ENCODE data around the gene CNKSR1. TPM values are rescaled to one million over a fixed set of nuclear protein-coding genes. Genes with fewer than 3 reads are reported as not detected.

The CNKSR1 gene
- total and polyA plus RNA-seq, 9 donors = 0.73 to 16.8 (median 5.8) TPM

DNA sequence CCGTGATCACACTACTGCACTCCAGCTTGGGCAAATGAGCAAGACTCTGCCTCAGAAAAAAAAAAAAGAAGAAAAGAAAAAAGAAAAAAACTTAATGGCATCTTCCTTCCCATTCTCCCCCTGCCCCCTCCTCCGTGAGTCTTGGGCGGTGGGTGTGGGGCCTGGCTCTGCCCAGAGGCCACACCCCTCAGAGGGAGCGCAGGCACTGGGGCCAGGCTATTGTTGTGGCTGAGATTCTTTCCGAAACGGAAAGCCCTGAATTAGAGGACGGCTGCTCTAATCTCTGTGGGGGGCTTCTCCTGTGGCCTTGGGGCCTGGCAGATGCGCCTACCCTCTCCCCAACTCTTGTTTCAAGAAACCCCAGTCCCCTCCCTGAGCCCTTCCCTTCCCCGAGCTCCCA is 22.5 kb upstream of the CNKSR1 start:
- no peak for TF ChIP-seq POLR2A (IDR thresholded peaks at IDR 0.05)
- TF ChIP-seq EP300 (IDR thresholded peaks at IDR 0.05) = no peak
- TF ChIP-seq, protein P1, sequence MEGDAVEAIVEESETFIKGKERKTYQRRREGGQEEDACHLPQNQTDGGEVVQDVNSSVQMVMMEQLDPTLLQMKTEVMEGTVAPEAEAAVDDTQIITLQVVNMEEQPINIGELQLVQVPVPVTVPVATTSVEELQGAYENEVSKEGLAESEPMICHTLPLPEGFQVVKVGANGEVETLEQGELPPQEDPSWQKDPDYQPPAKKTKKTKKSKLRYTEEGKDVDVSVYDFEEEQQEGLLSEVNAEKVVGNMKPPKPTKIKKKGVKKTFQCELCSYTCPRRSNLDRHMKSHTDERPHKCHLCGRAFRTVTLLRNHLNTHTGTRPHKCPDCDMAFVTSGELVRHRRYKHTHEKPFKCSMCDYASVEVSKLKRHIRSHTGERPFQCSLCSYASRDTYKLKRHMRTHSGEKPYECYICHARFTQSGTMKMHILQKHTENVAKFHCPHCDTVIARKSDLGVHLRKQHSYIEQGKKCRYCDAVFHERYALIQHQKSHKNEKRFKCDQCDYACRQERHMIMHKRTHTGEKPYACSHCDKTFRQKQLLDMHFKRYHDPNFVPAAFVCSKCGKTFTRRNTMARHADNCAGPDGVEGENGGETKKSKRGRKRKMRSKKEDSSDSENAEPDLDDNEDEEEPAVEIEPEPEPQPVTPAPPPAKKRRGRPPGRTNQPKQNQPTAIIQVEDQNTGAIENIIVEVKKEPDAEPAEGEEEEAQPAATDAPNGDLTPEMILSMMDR (IDR thresholded peaks at IDR 0.05) = no peak
- H3K9me3 ChIP-seq = no peaks in the 10 kb centered on the region
- H3K4me3 ChIP-seq = no peak overlapping the region
- no peaks in the 10 kb centered on the region for H3K4me1 ChIP-seq (ENCODE audit: insufficient read depth)
- no peaks in the 10 kb centered on the region for H3K36me3 ChIP-seq
- WGBS, 3 donors = 24 to 36% (median 33%) methylated on average over 9 of the region's 9 CpGs
- DNase-seq = no peak
- intact Hi-C loops (cut with DNase I) = loop anchor here in 2 of 4 donors (5.0 to 10.0 kb wide), 2 partner anchors 52 to 120 kb away; no protein-coding TSS in a partner anchor
- H3K27ac ChIP-seq = no peak overlapping the region
- H3K27me3 ChIP-seq = no peaks in the 10 kb centered on the region

DNA sequence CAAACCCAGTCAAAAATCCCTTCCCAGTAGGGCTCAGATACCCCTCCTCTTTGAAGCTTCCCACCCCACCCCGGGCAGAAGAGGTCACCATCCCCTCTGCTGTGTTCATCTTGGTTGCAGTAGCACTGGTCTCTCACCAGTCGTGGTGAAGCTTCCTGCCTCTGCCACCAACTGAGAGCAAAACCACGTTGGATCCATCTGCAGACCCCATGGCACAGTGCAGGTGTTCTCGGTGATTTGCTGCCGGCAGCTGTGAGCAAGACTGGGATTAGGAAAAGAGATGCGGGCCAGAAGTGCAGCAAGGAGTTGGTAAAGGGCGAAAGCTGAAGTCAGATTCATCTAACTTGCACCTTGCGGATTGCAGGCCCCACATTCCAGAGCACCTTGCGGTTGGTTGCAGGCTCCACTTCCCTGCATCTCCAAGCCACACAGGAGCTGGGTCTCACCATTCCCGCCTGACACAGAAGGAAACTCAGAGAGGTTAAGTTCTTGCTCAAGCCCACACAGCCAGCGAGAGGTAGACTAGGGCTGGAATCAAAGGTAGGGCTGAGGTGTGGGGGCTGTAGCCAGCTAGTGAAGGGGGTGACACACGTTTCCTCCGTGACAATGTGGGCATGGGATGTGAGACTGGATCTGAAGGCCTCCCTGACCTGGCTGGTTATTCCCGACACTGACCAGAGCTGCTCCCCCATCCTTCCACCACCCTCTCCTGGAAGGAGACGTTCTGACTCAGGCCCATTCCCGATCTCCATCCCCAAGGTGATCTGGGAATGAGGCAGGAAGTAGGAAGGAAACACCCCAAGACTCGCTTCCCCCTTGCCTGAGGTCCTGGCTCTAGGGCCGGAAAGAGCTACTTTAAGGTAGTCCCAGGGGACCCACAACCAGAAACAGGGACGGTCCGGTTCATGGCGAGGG is 21.7 kb upstream of the CNKSR1 start:
- H3K36me3 ChIP-seq = no peaks in the 10 kb centered on the region
- no peaks in the 10 kb centered on the region for H3K4me1 ChIP-seq (ENCODE audit: insufficient read depth)
- DNase-seq = no peak
- no peaks in the 10 kb centered on the region for H3K27me3 ChIP-seq
- H3K27ac ChIP-seq = no peak overlapping the region
- TF ChIP-seq, protein P1 (IDR thresholded peaks at IDR 0.05) = no peak
- TF ChIP-seq EP300 (IDR thresholded peaks at IDR 0.05) (no peak), POLR2A (IDR thresholded peaks at IDR 0.05) (no peak)
- 46 to 62% (median 49%) methylated on average over 21 of the region's 21 CpGs for WGBS, 3 donors
- H3K4me3 ChIP-seq = no peak overlapping the region
- H3K9me3 ChIP-seq = no peaks in the 10 kb centered on the region
- intact Hi-C loops (cut with DNase I) = loop anchor here in 2 of 4 donors (5.0 to 10.0 kb wide), 2 partner anchors 53 to 121 kb away; no protein-coding TSS in a partner anchor

DNA sequence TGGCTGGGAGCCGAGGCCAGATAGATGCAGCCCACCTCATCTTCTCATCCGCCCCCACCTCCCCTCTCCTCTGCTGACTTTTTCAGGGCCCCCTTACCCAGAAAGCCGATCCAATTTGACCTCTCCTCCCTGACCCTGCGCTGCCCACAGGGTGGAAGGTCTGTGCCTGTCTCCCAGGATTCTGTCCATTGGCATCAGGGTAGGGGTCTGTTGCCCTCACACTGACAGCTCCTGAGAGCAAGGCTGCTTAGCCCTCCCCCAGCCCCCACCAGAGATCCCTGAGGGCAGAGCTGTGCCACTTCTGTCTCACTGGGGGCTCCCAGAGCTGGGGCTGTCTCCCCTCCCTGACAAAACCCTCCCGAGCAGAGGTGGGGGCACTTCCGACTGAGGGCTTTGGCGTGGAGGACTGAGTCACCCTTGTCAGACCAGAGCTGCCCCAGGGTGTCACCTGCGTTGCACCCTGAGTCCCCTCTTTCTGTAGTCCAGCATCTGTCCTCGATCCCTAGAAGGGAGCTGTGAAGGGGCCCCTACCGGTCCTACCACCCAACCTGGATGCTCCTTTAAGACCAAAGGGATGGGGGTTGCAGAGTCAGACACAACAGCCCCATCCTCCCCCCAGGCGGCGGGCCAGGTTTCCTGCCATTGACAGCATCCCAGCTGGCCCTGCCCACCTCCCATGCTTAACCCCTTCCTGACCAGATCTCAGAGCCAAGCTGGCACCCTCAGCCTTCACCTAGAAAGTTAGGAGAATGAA is 20.8 kb upstream of the CNKSR1 start:
- no peaks in the 10 kb centered on the region for H3K27me3 ChIP-seq
- H3K4me1 ChIP-seq (ENCODE audit: insufficient read depth) = peaks cover 3% of the 10 kb centered on the region
- no peak for DNase-seq
- TF ChIP-seq EP300 (IDR thresholded peaks at IDR 0.05) (no peak), POLR2A (IDR thresholded peaks at IDR 0.05) (no peak)
- TF ChIP-seq, protein P1 (IDR thresholded peaks at IDR 0.05) = no peak
- no peaks in the 10 kb centered on the region for H3K36me3 ChIP-seq
- H3K9me3 ChIP-seq = no peaks in the 10 kb centered on the region
- intact Hi-C loops (cut with DNase I) = loop anchor here in 2 of 4 donors (5.0 to 10.0 kb wide), 2 partner anchors 54 to 122 kb away; no protein-coding TSS in a partner anchor
- no peak overlapping the region for H3K4me3 ChIP-seq
- H3K27ac ChIP-seq = no peak overlapping the region
- 22 to 25% (median 24%) methylated on average over 12 of the region's 12 CpGs for WGBS, 3 donors

DNA sequence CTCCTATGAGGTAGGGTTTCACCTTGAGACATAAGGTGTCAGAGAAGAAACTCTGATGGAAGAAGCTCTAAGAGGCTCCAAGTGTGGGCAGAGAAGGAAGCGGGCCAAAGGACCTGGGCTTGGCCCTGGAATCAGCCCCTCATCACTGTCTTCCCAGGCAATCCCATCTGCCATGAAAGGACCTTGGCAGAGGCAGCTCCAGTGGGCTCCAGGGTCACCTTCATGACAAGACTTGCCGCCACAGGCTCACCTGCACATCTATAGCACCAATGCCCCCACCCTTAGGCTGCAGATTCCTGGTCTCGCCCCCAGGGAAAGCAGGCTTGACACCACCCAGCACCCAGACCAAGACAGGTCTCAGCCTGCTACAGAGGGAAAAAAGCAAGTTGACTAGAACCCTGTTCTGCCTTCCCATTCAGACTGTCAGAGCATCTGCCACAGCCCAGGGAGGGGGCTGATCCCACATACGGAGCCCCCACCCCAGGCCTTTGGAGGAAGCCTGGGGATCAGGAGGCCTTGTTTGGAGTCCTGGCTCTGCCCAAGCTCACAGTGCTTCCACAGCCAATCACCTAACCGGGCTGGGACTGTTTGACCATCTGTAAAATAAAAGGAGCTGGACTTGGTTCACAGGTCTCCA is 18.9 kb upstream of the CNKSR1 start:
- TF ChIP-seq EP300 (IDR thresholded peaks at IDR 0.05) (no peak), POLR2A (IDR thresholded peaks at IDR 0.05) (no peak)
- TF ChIP-seq, protein P1 (IDR thresholded peaks at IDR 0.05) = no peak
- no peak for DNase-seq
- Histone ChIP-seq H3K4me3 (no peak overlapping the region), H3K27ac (no peak overlapping the region), H3K4me1 (ENCODE audit: insufficient read depth) (peaks cover 3% of the 10 kb centered on the region), H3K36me3 (no peaks in the 10 kb centered on the region), H3K27me3 (no peaks in the 10 kb centered on the region), H3K9me3 (no peaks in the 10 kb centered on the region)
- intact Hi-C loops (cut with DNase I) = loop anchor here in 2 of 4 donors (5.0 to 10.0 kb wide), 2 partner anchors 56 to 124 kb away; no protein-coding TSS in a partner anchor
- 78 to 83% (median 78%) methylated on average over 5 of the region's 5 CpGs for WGBS, 3 donors
